ENCODE measurements around the gene NOL12.

Gene NOL12

DNA sequence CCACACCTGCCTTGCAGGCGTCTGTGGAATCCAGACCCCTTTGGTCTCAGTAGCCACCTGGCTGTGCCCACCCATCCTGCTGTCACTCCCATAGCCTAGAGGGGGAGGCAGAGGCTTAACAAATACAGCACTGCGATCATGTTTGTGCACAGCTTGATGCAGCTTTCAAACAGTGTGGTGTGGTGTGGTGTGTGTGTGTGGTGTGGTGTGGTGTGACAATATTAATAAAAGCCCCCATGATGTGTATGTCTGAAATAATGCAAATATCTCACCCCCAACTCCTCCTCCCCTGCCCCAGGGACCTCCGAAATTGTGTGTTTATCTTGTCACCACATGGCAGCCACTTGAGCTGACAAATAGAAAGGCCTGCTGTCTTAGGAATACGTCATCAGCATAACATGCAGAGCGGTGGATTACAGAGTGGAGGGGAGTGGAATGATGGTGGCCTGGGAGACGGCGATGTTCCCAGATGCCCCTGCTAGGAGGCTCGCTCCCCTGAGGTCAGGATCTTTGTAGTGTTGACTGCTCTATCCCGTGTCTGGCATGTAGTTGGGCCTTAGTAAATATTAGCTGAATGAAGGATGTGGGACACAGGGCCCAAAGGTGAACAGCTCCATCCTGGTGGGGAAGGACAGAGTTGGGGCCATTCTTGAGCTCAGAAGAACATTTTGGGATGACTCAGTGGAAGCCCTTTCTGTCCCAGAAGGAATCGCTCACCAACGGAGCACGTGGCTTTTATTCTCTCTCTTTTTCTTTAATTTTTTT, 24.8 kb upstream of the NOL12 start (continued):
- TF ChIP-seq, protein P1, sequence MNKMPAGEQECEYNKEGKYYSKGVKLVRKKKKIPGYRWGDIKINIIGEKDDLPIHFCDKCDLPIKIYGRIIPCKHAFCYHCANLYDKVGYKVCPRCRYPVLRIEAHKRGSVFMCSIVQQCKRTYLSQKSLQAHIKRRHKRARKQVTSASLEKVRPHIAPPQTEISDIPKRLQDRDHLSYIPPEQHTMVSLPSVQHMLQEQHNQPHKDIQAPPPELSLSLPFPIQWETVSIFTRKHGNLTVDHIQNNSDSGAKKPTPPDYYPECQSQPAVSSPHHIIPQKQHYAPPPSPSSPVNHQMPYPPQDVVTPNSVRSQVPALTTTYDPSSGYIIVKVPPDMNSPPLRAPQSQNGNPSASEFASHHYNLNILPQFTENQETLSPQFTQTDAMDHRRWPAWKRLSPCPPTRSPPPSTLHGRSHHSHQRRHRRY (tag by site-specific recombination; IDR thresholded peaks at IDR 0.05) = no peak
- TF ChIP-seq ZNF785 (tag by site-specific recombination; IDR thresholded peaks at IDR 0.05) (no peak), SP7 (tag by site-specific recombination; IDR thresholded peaks at IDR 0.05) (peak; percentile 72), ZNF792 (tag by site-specific recombination; IDR thresholded peaks at IDR 0.05) (no peak), ZNF629 (tag by site-specific recombination; IDR thresholded peaks at IDR 0.05) (peak; percentile 96), ZNF2 (tag by site-specific recombination; IDR thresholded peaks at IDR 0.05) (peak; percentile 58; the same call in 1 of the 2 replicates), ZFP41 (tag by site-specific recombination; IDR thresholded peaks at IDR 0.05; ENCODE audit: borderline replicate concordance) (no peak), ZBTB20 (tag by site-specific recombination; IDR thresholded peaks at IDR 0.05) (no peak), OSR2 (tag by site-specific recombination; IDR thresholded peaks at IDR 0.05) (peak; percentile 57; the same call in 1 of the 2 replicates), ZNF610 (tag by site-specific recombination; IDR thresholded peaks at IDR 0.05; ENCODE audit: borderline replicate concordance) (peak; percentile 90; the same call in 1 of the 2 replicates), ZNF600 (tag by site-specific recombination; IDR thresholded peaks at IDR 0.05) (peak; percentile 92), GFI1B (tag by site-specific recombination; IDR thresholded peaks at IDR 0.05) (no peak), ZNF366 (tag by site-specific recombination; conservative IDR thresholded peaks at IDR 0.05) (peak; percentile 90), ZNF654 (tag by site-specific recombination; IDR thresholded peaks at IDR 0.05; ENCODE audit: low read depth) (peak; percentile 25; the same call in 1 of the 2 replicates)
- TF ChIP-seq, protein P2, sequence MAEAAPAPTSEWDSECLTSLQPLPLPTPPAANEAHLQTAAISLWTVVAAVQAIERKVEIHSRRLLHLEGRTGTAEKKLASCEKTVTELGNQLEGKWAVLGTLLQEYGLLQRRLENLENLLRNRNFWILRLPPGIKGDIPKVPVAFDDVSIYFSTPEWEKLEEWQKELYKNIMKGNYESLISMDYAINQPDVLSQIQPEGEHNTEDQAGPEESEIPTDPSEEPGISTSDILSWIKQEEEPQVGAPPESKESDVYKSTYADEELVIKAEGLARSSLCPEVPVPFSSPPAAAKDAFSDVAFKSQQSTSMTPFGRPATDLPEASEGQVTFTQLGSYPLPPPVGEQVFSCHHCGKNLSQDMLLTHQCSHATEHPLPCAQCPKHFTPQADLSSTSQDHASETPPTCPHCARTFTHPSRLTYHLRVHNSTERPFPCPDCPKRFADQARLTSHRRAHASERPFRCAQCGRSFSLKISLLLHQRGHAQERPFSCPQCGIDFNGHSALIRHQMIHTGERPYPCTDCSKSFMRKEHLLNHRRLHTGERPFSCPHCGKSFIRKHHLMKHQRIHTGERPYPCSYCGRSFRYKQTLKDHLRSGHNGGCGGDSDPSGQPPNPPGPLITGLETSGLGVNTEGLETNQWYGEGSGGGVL (tag by site-specific recombination; IDR thresholded peaks at IDR 0.05) = peak; percentile 48; the same call in 1 of the 2 replicates
- TF ChIP-seq, protein P3, sequence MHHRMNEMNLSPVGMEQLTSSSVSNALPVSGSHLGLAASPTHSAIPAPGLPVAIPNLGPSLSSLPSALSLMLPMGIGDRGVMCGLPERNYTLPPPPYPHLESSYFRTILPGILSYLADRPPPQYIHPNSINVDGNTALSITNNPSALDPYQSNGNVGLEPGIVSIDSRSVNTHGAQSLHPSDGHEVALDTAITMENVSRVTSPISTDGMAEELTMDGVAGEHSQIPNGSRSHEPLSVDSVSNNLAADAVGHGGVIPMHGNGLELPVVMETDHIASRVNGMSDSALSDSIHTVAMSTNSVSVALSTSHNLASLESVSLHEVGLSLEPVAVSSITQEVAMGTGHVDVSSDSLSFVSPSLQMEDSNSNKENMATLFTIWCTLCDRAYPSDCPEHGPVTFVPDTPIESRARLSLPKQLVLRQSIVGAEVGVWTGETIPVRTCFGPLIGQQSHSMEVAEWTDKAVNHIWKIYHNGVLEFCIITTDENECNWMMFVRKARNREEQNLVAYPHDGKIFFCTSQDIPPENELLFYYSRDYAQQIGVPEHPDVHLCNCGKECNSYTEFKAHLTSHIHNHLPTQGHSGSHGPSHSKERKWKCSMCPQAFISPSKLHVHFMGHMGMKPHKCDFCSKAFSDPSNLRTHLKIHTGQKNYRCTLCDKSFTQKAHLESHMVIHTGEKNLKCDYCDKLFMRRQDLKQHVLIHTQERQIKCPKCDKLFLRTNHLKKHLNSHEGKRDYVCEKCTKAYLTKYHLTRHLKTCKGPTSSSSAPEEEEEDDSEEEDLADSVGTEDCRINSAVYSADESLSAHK (tag by site-specific recombination; IDR thresholded peaks at IDR 0.05) = 0 out of 2 replicates have a peak, but pooled peaks have one; percentile 28
- TF ChIP-seq, protein P4, sequence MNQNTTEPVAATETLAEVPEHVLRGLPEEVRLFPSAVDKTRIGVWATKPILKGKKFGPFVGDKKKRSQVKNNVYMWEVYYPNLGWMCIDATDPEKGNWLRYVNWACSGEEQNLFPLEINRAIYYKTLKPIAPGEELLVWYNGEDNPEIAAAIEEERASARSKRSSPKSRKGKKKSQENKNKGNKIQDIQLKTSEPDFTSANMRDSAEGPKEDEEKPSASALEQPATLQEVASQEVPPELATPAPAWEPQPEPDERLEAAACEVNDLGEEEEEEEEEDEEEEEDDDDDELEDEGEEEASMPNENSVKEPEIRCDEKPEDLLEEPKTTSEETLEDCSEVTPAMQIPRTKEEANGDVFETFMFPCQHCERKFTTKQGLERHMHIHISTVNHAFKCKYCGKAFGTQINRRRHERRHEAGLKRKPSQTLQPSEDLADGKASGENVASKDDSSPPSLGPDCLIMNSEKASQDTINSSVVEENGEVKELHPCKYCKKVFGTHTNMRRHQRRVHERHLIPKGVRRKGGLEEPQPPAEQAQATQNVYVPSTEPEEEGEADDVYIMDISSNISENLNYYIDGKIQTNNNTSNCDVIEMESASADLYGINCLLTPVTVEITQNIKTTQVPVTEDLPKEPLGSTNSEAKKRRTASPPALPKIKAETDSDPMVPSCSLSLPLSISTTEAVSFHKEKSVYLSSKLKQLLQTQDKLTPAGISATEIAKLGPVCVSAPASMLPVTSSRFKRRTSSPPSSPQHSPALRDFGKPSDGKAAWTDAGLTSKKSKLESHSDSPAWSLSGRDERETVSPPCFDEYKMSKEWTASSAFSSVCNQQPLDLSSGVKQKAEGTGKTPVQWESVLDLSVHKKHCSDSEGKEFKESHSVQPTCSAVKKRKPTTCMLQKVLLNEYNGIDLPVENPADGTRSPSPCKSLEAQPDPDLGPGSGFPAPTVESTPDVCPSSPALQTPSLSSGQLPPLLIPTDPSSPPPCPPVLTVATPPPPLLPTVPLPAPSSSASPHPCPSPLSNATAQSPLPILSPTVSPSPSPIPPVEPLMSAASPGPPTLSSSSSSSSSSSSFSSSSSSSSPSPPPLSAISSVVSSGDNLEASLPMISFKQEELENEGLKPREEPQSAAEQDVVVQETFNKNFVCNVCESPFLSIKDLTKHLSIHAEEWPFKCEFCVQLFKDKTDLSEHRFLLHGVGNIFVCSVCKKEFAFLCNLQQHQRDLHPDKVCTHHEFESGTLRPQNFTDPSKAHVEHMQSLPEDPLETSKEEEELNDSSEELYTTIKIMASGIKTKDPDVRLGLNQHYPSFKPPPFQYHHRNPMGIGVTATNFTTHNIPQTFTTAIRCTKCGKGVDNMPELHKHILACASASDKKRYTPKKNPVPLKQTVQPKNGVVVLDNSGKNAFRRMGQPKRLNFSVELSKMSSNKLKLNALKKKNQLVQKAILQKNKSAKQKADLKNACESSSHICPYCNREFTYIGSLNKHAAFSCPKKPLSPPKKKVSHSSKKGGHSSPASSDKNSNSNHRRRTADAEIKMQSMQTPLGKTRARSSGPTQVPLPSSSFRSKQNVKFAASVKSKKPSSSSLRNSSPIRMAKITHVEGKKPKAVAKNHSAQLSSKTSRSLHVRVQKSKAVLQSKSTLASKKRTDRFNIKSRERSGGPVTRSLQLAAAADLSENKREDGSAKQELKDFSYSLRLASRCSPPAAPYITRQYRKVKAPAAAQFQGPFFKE (tag by site-specific recombination; IDR thresholded peaks at IDR 0.05; ENCODE audit: borderline replicate concordance) = no peak
- TF ChIP-seq, protein P5, sequence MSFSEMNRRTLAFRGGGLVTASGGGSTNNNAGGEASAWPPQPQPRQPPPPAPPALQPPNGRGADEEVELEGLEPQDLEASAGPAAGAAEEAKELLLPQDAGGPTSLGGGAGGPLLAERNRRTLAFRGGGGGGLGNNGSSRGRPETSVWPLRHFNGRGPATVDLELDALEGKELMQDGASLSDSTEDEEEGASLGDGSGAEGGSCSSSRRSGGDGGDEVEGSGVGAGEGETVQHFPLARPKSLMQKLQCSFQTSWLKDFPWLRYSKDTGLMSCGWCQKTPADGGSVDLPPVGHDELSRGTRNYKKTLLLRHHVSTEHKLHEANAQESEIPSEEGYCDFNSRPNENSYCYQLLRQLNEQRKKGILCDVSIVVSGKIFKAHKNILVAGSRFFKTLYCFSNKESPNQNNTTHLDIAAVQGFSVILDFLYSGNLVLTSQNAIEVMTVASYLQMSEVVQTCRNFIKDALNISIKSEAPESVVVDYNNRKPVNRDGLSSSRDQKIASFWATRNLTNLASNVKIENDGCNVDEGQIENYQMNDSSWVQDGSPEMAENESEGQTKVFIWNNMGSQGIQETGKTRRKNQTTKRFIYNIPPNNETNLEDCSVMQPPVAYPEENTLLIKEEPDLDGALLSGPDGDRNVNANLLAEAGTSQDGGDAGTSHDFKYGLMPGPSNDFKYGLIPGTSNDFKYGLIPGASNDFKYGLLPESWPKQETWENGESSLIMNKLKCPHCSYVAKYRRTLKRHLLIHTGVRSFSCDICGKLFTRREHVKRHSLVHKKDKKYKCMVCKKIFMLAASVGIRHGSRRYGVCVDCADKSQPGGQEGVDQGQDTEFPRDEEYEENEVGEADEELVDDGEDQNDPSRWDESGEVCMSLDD (tag by site-specific recombination; IDR thresholded peaks at IDR 0.05) = 0 out of 2 replicates have a peak, but pooled peaks have one; percentile 32
- TF ChIP-seq, protein P6, sequence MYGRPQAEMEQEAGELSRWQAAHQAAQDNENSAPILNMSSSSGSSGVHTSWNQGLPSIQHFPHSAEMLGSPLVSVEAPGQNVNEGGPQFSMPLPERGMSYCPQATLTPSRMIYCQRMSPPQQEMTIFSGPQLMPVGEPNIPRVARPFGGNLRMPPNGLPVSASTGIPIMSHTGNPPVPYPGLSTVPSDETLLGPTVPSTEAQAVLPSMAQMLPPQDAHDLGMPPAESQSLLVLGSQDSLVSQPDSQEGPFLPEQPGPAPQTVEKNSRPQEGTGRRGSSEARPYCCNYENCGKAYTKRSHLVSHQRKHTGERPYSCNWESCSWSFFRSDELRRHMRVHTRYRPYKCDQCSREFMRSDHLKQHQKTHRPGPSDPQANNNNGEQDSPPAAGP (tag by site-specific recombination; IDR thresholded peaks at IDR 0.05) = peak; percentile 83
